Osteocyte (in vitro differentiated cells): Measurements from ENCODE around the gene MVB12A. TPM values are rescaled to one million over a fixed set of nuclear protein-coding genes. Genes with fewer than 3 reads are reported as not detected.

Experiments used
- DNase-seq: peaks from one replicate; pipeline ENCODE4 v3.0.0; 2021; ENCODE audit warnings: mixed read lengths; ENCODE audit not compliant: unreplicated experiment; ENCODE audit errors: extremely low spot score
- H3K27ac Mint-ChIP-seq: one replicate; pipeline ENCODE4 v1.8.0; 2021; ENCODE audit warnings: mild to moderate bottlenecking, mixed read lengths; ENCODE audit not compliant: unreplicated experiment
- H3K27me3 Mint-ChIP-seq: one replicate; pipeline ENCODE4 v1.8.0; 2021; ENCODE audit warnings: mixed read lengths; ENCODE audit not compliant: unreplicated experiment
- H3K36me3 Mint-ChIP-seq: one replicate; pipeline ENCODE4 v1.8.0; 2021; ENCODE audit warnings: mixed read lengths; ENCODE audit not compliant: unreplicated experiment
- H3K4me1 Mint-ChIP-seq: one replicate; pipeline ENCODE4 v1.8.0; 2021; ENCODE audit warnings: mixed read lengths; ENCODE audit not compliant: unreplicated experiment
- H3K4me3 Mint-ChIP-seq: one replicate; pipeline ENCODE4 v1.8.0; 2021; ENCODE audit warnings: mild to moderate bottlenecking, moderate library complexity, mixed read lengths; ENCODE audit not compliant: unreplicated experiment
- H3K9me3 Mint-ChIP-seq: one replicate; pipeline ENCODE4 v1.8.0; 2021; ENCODE audit warnings: mixed read lengths; ENCODE audit not compliant: unreplicated experiment
- total RNA-seq: library from RNA; stranded (reverse); gene quantifications from 2 replicates; pipeline ENCODE4 v1.2.1, GENCODE V29; 2021
- TF ChIP-seq, protein P1 (sequence below): fragments of 200-600 bp; sonication (generic); IDR thresholded peaks from 2 replicates; pipeline ENCODE4 v1.5.0; 2021; ENCODE audit warnings: antibody characterized with exemption, mild to moderate bottlenecking, moderate library complexity

MVB12A gene
- total RNA-seq, 1 donor from 2014 or later, result 59.2 TPM

GRCh38 chr19:17447704-17448130 lies 27.9 kb downstream of the MVB12A start:
- Mint-ChIP-seq H3K9me3 (no peaks in the 10 kb centered on the region), H3K27me3 (peaks cover 16% of the 10 kb centered on the region), H3K4me3 (peak overlapping the region; percentile 50), H3K36me3 (no peaks in the 10 kb centered on the region), H3K27ac (no peak overlapping the region), H3K4me1 (peaks cover 4% of the 10 kb centered on the region)
- no peak for DNase-seq
- TF ChIP-seq, protein P1, sequence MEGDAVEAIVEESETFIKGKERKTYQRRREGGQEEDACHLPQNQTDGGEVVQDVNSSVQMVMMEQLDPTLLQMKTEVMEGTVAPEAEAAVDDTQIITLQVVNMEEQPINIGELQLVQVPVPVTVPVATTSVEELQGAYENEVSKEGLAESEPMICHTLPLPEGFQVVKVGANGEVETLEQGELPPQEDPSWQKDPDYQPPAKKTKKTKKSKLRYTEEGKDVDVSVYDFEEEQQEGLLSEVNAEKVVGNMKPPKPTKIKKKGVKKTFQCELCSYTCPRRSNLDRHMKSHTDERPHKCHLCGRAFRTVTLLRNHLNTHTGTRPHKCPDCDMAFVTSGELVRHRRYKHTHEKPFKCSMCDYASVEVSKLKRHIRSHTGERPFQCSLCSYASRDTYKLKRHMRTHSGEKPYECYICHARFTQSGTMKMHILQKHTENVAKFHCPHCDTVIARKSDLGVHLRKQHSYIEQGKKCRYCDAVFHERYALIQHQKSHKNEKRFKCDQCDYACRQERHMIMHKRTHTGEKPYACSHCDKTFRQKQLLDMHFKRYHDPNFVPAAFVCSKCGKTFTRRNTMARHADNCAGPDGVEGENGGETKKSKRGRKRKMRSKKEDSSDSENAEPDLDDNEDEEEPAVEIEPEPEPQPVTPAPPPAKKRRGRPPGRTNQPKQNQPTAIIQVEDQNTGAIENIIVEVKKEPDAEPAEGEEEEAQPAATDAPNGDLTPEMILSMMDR, result no peak

DNA sequence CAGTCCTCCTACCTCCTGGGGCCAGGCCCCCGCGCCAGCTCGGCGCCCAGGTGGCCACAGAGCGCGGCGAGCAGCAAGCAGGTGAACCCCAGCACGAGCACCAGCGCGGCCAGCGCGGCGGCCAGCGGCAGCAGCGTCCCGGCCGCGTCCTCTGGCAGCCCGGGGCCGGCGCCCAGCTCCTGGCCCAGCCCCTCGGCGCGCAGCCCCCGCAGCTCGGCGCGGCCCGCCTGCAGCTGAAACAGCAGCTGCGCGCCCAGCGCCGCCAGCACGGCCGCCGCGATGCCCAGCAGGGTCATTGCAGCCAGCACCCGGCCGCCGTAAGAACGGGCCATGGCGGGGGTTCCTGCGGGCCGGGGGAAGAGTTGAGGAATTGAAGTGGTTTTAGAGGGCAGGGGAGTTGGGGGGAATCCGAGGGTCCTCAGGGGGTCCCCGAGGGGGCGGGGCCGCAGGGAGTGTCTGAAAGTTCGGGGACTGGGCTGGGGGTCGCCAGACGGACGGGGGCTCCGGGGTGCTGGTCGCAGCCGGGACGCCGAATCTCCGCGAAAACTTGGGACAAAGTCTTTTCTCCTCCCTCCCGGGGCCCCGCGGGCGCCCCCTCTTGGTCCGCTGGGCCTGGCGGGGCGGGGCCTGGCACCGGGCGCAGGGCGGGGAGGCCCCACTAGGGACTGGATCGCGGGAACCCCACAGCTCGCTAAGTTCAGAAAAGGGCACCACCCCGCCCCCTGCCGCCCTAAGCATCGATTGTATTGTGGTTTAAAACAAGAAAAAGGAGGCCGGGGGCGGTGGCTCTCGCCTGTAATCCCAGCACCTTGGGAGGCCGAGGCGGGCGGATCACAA lies 28.5 kb downstream of the MVB12A start, which contains the start of gene TMEM221:
TMEM221 (minus strand) TSS at position 538 of the 837 bp plus-strand sequence; CDS start at position 332, 206 bp downstream.
- no peak for DNase-seq
- H3K9me3 Mint-ChIP-seq, result no peaks in the 10 kb centered on the region
- no peak within 1 kb of the TSS for H3K27ac Mint-ChIP-seq
- H3K4me1 Mint-ChIP-seq, result peaks cover 4% of the 10 kb centered on the region
- H3K4me3 Mint-ChIP-seq, result peak within 1 kb of the TSS; percentile 68
- TF ChIP-seq, protein P1, result peak; percentile 71
- peaks cover 17% of the 10 kb centered on the region for H3K27me3 Mint-ChIP-seq
- no peaks in the 10 kb centered on the region for H3K36me3 Mint-ChIP-seq

GRCh38 chr19:17450264-17451075 lies 30.6 kb downstream of the MVB12A start:
- no peaks in the 10 kb centered on the region for H3K36me3 Mint-ChIP-seq
- no peak for DNase-seq
- peaks cover 10% of the 10 kb centered on the region for H3K4me1 Mint-ChIP-seq
- H3K9me3 Mint-ChIP-seq, result no peaks in the 10 kb centered on the region
- H3K27ac Mint-ChIP-seq, result no peak overlapping the region
- TF ChIP-seq, protein P1, result no peak
- H3K27me3 Mint-ChIP-seq, result peaks cover 29% of the 10 kb centered on the region
- no peak overlapping the region for H3K4me3 Mint-ChIP-seq

GRCh38 chr19:17451820-17452219 lies 32.0 kb downstream of the MVB12A start:
- Mint-ChIP-seq H3K27ac (no peak overlapping the region), H3K9me3 (no peaks in the 10 kb centered on the region), H3K27me3 (peaks cover 34% of the 10 kb centered on the region), H3K4me1 (peaks cover 10% of the 10 kb centered on the region), H3K36me3 (no peaks in the 10 kb centered on the region), H3K4me3 (no peak overlapping the region)
- DNase-seq, result no peak
- TF ChIP-seq, protein P1, result no peak
